ENCODE measurements around the gene GPSM1. TPM values are rescaled to one million over a fixed set of nuclear protein-coding genes. Genes with fewer than 3 reads are reported as not detected.

Gene GPSM1
- total and polyA plus RNA-seq, 9 of the 15 experiments (the other 6 are each of a cell fraction or from before 2014, with no cell fraction given): 0.04 to 14.2 (median 3.1) TPM

DNA sequence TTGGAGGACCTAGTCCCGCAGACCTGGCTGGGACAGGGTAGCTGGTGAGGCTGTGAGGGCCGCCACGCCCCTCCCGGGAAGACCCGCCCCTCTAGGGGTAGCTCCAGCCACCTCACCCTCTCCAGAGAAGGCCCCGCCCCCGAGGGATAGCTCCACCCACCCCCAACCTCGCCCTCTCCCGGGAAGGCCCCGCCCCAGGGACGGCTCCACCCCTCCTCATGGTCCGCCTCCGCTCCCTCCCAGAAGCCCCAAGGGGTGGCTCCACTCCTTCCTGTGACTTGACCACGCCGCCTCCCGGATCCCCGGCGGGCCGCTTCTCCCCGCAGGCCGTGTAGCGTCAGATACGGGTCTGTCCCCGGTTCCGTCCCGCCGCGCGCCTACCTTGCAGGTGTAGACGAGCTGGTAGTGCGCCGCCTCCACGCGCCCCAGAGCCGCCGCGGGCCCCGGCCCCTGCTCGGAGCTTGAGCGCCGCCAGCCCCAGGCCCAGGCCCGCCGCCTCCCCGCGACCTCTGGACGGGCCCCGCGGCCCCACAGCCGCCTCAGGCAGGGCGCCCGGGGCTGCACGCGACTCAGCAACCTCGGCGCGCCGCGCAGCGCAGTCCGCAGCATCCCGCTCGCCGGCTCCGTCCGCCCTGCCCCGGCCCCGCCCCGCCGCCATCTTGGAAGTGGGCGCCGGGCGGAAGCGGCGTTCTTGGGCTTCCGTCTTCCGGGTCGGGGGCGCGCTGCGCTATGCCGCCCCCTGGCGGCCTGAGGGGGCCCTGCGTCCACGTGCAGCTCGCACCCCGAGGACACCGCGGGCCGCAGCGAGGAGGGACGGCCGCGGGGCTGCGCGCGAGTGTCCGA, 36.0 kb downstream of the GPSM1 start, which contains the start of gene DNLZ (continued):
- TF ChIP-seq SMAD1 (IDR thresholded peaks at IDR 0.05; ENCODE audit: low read depth, low read length, partially characterized antibody) (peak; percentile 43), NFIX (CRISPR knock-in tag; IDR thresholded peaks at IDR 0.05; ENCODE audit: low read depth) (no peak), MTA1 (IDR thresholded peaks at IDR 0.05; ENCODE audit: borderline replicate concordance) (no peak), MYBL2 (IDR thresholded peaks at IDR 0.05; ENCODE audit: low read depth) (no peak), MYBL2 (CRISPR knock-in tag; IDR thresholded peaks at IDR 0.05; ENCODE audit: borderline replicate concordance) (no peak), ZNF780A (CRISPR knock-in tag; IDR thresholded peaks at IDR 0.05) (no peak), RBM34 (IDR thresholded peaks at IDR 0.05; ENCODE audit: borderline replicate concordance, insufficient read depth, low read length) (no peak), ZNF644 (tag; IDR thresholded peaks at IDR 0.05; ENCODE audit: low read depth) (no peak), ELF4 (CRISPR knock-in tag; IDR thresholded peaks at IDR 0.05) (peak; percentile 94), FOXA1 (IDR thresholded peaks at IDR 0.05; ENCODE audit: borderline replicate concordance) (no peak), SMARCC2 (IDR thresholded peaks at IDR 0.05; ENCODE audit: low read depth) (no peak), ZSCAN32 (CRISPR knock-in tag; IDR thresholded peaks at IDR 0.05) (no peak), MED1 (CRISPR knock-in tag; IDR thresholded peaks at IDR 0.05; ENCODE audit: borderline replicate concordance) (no peak)
- TF ChIP-seq, protein P1, sequence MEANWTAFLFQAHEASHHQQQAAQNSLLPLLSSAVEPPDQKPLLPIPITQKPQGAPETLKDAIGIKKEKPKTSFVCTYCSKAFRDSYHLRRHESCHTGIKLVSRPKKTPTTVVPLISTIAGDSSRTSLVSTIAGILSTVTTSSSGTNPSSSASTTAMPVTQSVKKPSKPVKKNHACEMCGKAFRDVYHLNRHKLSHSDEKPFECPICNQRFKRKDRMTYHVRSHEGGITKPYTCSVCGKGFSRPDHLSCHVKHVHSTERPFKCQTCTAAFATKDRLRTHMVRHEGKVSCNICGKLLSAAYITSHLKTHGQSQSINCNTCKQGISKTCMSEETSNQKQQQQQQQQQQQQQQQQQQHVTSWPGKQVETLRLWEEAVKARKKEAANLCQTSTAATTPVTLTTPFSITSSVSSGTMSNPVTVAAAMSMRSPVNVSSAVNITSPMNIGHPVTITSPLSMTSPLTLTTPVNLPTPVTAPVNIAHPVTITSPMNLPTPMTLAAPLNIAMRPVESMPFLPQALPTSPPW (CRISPR knock-in tag; IDR thresholded peaks at IDR 0.05): peak; percentile 75
- TF ChIP-seq, protein P2, sequence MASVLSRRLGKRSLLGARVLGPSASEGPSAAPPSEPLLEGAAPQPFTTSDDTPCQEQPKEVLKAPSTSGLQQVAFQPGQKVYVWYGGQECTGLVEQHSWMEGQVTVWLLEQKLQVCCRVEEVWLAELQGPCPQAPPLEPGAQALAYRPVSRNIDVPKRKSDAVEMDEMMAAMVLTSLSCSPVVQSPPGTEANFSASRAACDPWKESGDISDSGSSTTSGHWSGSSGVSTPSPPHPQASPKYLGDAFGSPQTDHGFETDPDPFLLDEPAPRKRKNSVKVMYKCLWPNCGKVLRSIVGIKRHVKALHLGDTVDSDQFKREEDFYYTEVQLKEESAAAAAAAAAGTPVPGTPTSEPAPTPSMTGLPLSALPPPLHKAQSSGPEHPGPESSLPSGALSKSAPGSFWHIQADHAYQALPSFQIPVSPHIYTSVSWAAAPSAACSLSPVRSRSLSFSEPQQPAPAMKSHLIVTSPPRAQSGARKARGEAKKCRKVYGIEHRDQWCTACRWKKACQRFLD (CRISPR knock-in tag; IDR thresholded peaks at IDR 0.05): peak; percentile 76; the same call in 1 of the 2 replicates
- TF ChIP-seq, protein P3, sequence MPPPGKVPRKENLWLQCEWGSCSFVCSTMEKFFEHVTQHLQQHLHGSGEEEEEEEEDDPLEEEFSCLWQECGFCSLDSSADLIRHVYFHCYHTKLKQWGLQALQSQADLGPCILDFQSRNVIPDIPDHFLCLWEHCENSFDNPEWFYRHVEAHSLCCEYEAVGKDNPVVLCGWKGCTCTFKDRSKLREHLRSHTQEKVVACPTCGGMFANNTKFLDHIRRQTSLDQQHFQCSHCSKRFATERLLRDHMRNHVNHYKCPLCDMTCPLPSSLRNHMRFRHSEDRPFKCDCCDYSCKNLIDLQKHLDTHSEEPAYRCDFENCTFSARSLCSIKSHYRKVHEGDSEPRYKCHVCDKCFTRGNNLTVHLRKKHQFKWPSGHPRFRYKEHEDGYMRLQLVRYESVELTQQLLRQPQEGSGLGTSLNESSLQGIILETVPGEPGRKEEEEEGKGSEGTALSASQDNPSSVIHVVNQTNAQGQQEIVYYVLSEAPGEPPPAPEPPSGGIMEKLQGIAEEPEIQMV (tag; conservative IDR thresholded peaks at IDR 0.05; ENCODE audit: low read depth): no peak
- TF ChIP-seq, protein P4, sequence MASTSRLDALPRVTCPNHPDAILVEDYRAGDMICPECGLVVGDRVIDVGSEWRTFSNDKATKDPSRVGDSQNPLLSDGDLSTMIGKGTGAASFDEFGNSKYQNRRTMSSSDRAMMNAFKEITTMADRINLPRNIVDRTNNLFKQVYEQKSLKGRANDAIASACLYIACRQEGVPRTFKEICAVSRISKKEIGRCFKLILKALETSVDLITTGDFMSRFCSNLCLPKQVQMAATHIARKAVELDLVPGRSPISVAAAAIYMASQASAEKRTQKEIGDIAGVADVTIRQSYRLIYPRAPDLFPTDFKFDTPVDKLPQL (IDR thresholded peaks at IDR 0.05; ENCODE audit: extremely low read depth, insufficient read length): no peak
- TF ChIP-seq, protein P5, sequence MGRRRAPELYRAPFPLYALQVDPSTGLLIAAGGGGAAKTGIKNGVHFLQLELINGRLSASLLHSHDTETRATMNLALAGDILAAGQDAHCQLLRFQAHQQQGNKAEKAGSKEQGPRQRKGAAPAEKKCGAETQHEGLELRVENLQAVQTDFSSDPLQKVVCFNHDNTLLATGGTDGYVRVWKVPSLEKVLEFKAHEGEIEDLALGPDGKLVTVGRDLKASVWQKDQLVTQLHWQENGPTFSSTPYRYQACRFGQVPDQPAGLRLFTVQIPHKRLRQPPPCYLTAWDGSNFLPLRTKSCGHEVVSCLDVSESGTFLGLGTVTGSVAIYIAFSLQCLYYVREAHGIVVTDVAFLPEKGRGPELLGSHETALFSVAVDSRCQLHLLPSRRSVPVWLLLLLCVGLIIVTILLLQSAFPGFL (CRISPR knock-in tag; IDR thresholded peaks at IDR 0.05): peak; percentile 88; the same call in 1 of the 2 replicates
- TF ChIP-seq, protein P6, sequence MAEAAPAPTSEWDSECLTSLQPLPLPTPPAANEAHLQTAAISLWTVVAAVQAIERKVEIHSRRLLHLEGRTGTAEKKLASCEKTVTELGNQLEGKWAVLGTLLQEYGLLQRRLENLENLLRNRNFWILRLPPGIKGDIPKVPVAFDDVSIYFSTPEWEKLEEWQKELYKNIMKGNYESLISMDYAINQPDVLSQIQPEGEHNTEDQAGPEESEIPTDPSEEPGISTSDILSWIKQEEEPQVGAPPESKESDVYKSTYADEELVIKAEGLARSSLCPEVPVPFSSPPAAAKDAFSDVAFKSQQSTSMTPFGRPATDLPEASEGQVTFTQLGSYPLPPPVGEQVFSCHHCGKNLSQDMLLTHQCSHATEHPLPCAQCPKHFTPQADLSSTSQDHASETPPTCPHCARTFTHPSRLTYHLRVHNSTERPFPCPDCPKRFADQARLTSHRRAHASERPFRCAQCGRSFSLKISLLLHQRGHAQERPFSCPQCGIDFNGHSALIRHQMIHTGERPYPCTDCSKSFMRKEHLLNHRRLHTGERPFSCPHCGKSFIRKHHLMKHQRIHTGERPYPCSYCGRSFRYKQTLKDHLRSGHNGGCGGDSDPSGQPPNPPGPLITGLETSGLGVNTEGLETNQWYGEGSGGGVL (CRISPR knock-in tag; IDR thresholded peaks at IDR 0.05): no peak

All from K562 (cell line).